Stimulated activated CD8-positive, alpha-beta memory T cell treated with anti-CD3 and anti-CD28 coated beads, Interleukin-7, amount 100 ng/mL, for 4 hours (primary cell): ENCODE results near the gene CAVIN2.

Source experiments
- DNase-seq, 2 donors: peaks; one replicate each; pipeline ENCODE4 v3.0.0-alpha.2; 2020; ENCODE audit warnings: low read depth in 2 of 2

Gene CAVIN2, protein sequence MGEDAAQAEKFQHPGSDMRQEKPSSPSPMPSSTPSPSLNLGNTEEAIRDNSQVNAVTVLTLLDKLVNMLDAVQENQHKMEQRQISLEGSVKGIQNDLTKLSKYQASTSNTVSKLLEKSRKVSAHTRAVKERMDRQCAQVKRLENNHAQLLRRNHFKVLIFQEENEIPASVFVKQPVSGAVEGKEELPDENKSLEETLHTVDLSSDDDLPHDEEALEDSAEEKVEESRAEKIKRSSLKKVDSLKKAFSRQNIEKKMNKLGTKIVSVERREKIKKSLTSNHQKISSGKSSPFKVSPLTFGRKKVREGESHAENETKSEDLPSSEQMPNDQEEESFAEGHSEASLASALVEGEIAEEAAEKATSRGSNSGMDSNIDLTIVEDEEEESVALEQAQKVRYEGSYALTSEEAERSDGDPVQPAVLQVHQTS

DNA sequence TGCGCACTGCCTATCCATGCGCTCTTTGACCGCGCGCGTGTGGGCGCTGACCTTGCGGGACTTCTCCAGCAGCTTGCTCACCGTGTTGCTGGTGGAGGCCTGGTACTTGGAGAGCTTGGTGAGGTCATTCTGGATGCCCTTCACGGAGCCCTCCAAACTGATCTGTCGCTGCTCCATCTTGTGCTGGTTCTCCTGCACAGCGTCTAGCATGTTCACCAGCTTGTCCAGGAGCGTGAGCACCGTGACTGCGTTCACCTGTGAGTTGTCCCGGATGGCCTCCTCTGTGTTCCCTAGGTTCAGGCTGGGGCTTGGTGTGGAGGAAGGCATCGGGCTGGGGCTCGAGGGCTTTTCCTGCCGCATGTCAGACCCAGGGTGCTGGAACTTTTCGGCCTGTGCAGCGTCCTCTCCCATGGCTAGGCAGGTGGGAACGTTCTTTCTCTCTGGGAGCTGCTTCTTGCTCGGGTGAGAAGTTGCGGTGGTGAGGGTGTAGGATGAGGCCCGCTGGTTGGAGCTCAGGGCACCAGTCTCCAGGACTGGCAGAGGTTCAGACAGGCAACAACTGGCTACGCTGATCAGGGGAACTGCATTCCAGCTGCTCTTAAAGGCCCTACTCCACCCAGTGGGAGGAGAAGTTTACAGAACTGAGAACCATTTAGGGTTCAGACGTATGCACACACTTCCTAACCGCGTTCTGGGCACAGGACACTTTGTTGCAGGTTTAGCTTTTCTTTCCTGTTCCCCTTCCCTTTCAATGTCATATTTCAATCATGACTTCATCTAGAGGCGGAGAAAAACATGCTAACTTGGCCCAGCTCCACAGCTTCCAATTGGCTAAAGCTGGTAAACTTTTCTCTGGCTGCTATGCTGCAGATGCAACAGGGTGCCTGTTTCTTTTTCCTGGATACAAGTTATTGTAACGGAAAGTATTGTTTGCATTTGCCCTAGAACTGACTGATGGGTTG lies at the start of gene CAVIN2:
CAVIN2 (minus strand) TSS at position 574 of the 962 bp plus-strand sequence; CDS start at position 411, 163 bp downstream.
- no peak for DNase-seq

DNA sequence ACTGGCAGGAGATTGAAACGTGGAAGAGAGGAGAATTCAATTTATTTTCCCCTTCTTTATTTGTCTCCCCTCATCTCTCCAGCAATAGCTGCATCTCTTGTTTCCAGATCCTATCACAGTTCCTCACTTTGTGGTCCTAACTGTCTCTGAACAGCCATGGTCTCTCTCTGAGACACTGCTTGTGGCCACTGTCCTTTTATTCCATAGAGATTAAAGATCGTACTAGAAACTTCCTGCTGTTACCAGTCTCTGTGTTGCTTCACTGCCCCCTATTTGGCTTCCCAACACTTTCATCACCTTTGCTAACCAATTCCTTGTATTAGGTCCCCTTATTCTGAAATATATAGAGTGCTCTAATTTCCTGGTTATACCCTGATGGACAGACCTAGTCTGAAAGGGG lies 48.9 kb upstream of the CAVIN2 start:
- DNase-seq = no peak

DNA sequence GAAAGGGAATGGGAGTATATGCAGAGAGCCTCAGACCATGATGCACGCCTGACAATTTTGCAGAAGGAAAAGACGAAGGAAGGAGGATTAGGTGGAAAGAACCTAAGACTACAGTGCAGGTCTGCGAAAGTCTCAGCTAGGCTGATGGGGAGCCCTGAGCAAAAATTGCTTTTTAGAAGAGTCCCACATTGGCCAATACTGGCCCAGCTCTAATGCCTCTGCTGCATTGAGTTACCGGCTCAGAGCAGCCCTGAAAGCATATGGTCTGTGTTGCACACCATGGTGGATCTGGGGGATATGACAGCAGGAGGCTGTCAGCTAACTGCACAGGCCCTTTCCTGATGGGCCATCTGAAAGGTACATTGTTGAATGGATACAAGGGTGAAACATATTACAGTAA lies 48.3 kb upstream of the CAVIN2 start:
- DNase-seq = no peak

DNA sequence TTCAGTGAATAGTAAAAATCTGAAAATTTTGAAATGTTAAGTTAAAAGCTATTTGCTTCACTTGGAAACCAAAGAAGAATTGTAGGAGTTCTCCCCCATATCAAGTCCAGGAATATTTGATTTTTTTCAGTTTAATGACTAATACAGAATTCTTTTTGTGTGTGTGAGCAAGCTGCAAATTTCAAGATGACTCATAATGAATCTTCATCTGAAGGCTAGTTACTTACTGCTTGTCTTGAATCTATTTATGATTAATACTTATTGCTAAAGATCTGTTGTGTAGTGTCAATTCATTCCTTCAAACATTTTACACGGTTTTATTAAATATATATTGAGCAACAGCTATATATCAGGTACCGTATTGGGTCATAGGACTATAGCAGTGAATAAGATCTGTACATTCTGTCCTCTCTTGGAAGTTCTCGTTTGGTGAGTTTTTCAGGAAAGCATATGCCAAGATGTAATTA lies 47.8 kb upstream of the CAVIN2 start:
- DNase-seq = no peak

DNA sequence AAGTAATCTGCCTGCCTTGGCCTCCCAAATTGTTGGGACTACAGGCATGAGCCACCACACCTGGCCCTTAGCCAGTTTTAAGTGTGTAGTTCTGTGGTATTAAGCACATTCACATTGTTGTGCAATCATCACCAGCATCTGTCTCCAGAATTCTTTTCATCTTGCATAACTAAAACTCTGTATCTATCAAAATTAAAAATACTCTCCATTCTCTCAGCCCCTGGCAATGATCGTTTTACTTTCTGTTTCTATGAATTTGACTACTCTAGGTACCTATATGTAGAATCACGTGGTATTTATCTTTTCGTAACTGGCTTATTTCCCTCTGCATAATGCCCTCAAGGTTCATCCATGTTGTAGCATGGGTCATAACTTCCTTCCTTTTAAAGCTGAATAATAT lies 45.5 kb upstream of the CAVIN2 start:
- no peak for DNase-seq

DNA sequence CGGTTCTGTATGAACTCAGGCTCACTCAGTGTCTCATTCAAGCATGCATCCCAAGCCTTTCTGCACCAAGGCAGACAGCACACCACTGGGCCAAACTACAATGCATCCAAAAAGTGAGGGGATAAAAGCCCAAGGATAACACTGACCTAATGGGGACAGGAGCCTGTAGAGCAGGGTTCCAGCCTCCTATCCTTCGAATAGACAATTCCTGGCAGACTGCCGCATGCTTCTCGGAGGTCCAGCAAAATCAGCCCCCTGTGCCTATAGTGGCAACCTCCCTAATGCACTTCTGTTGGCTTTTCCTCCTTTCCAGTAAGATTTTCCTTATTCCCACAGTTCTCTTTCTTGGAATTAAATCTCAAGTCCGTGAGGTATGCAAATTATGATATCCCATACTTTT lies 44.8 kb upstream of the CAVIN2 start:
- DNase-seq = no peak

DNA sequence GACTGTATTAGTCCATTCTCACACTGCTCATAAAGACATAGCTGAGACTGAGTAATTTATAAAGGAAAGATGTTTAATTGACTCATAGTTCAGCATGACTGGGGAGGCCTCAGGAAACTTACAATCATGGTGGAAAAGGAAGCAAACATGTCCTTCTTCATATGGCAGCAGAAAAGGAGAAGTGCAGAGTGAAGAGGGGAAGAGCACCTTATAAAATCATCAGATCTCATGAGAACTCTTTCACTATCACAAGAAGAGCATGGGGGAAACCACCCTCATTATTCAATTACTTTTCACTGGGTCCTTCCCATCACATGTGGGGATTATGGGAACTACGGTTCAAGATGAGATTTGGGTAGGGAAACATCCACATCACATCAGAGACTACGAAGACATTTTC lies 43.0 kb upstream of the CAVIN2 start:
- DNase-seq = no peak

DNA sequence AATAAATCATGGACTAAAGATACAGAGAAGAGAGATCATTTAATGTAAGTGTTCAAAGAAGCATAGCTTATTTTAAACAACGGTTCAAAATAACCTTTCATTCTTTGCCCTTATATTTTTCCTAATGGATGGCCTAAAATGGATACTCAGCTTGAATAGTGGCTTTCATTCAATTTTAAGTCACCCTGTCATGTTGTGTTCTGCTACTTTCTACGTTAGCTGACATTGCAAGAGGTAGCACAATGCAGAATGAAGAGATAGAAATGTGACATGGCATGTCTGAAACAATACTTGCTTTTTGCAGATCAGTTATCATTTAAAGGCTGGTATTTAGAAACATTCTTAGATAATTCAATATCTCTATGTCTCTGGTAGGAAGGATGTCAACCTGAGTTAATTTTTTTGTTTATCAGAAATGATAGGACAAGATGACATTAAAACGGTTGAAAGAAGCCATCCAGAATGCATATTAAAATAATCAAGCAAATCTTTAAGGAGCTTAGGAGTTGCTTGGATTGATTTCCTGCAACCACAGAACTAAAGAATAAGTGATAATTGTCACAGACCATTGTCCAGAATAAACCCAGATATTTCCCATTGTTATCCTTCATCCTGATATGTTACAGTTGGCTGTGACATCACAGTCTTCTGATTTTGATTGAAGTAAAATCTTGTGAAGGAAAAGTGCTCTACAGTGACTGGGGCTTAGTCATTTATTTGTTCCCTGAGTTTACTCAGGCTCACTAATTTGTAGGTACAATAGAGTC lies 41.7 kb upstream of the CAVIN2 start:
- DNase-seq = no peak

DNA sequence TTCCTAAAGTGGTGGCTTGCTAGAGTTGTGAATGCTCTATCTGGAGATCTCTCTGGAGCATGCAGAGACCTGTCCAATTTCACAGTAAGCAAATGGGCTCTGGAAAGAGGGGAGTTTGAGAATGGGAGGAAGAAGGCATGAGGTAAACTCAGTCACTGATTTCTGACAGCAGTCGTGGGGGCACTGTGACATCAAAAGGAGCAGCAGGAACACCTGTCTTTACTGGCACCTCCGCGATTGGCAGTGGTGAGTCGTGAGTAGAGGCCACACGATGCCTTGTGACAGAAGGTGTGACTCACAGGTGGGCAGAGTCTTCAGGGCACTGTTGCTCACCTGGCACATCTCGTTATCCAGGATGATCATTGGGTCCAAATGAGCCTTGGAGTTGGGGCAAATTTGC lies 38.8 kb upstream of the CAVIN2 start:
- DNase-seq = no peak

DNA sequence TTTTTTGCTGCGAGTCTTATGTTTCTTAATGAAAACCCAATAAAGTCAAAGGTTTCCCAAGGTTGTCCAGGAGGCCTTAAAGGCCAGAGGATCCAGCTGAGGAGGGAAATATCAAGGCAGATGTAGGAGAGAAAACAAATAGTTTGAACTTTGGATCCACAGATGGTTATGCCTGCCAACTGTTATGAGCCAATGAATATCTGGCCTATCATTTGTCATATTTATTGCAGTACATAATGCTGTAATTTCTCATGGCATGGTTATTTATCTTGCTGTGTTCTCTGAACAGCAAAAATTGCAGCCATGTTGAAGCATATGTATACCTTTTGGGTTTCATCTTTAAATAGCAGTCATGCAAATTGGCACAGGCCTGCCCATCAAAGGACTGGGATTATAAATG lies 38.2 kb upstream of the CAVIN2 start:
- DNase-seq = no peak

DNA sequence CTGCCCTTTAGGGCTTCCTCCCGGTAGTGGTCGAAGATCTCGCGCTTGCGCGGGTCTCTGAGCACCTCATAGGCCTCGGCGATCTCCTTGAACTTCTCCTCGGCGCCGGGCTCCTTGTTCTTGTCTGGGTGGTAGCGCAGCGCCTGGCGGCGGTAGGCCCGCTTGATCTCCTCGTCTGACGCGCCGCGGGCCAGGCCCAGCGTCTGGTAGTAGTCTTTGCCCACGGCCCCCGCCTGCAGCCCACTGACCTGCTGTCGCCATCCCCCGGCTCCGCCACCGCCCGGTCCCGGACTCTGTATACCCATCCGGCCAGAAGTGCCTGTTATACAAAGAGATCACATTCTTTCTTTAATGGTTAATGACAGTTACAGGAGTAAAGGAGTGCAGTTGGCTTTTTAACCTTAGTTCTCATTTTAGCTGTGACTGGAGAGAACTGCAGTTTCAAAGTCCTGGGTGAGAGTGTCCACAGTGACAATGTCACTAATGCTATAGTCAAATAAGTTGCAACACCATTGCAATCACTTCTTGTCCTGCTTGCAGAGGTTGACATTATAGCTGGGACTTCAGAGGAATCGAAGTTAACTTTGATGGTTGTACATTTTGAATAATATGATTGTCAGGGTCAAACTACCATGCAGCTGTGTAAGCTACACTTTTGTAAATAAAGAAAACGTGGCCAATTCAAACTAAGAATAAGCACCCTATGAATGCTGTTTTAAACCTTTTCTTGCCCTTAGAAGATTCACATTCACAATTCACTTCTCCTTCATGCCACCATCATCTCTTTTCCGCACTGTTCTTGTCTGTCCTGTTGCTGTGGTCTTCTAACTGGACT lies 35.3 kb upstream of the CAVIN2 start:
- no peak for DNase-seq

DNA sequence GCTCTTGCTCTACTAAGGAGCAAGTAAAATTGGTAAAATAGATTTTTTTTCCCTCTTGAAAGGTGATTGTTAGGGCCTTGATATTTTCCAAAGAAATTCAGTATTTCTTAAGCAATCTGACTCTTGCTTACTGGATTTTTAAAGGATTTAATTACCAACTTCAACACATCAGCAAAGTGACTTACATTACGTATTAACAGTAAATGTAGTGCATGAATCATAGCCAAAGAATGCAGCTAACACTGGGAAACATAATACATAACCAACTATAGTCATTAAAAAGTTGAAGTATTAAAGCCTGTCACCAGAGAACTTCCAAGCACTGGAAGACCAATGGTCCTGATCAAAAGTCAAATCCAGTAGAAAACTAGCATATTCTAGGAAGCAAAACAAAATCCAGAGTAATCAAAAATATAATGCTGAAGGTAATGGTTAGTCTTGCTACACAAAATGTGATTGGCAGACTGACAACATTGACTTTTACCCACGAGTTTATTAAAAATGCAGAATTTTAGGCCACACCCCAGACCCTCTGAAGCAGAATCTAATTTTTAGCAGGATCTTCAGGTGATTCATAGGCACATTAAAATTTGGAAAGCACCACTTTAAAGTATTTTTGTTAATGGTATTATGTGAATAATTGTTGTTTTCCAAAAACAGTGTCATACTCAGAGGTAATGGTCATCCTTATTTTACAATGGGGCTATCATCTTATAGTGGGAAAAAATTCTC lies 31.8 kb upstream of the CAVIN2 start:
- DNase-seq = no peak

DNA sequence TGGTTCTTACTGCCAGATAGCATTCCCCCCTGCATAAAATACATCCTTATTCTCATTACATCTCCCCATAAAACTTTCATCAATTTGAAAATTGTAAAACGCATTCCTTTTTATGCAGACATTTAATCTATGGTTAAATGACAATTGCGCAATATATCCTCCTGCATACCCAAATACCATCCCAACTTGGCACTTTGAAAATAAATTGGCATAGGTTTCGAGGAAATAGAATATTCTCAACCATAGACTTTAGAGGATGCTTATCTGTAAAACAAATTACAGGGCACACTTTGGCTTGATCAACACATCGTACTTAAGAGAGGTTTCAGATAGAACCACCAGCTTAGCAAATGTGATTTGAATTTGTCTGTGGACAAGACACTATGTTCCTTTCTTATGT lies 31.0 kb upstream of the CAVIN2 start:
- DNase-seq = no peak

DNA sequence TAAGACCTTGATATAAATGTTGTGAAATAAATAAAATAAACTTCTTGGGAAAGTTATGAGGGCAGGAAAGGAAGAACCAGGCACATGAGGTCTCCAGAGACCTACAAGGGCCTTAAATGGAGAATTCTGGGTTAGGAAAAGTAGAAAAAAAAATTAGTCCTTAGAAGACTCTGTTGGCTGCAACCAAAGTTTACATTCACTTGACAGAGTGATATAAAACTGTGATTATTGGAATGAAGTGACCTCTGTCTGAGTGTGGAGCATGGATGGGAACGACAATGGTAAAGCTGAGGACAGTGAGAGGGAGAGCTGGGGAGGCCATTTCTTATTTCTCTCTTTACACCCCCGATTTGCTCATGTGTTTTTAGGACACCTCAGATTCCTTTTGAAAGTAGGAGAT lies 29.0 kb upstream of the CAVIN2 start:
- DNase-seq = no peak

DNA sequence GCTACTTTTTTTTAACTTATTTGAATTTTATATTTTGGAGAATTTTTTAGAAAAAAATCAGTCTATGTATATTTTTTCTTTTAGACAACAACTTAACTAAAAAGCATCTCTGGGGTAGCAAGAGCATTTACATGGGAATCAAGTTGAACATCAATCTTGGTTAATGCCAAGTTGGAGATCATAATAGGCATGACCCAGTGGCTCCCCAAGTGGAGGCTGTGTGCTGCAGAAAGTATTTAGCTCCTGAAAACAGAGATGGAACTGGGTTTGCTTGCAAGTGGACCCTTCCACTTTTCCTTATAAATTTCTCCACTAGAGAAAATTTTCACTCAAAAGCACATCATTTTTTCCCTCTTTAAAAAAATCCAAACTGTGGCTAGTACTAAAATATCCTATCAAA lies 23.9 kb upstream of the CAVIN2 start:
- DNase-seq = no peak

DNA sequence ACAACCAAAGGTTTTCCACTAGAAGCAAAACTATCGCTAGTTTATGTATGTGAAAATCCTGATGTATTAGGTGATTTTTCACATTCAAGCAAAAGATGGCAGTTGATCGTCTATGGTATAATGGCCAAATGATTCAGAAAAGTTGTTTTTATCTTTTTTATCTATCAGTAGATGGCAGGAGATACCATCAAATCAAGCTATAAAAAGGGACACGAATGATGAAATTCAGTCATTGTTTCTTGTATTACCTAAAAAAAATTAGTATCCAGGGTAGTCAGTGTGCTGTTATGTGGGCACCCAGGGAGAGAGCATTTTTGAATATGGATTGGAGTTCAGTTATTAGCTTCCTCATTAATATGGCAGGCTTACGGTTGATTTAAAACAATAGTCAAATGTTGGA lies 22.9 kb upstream of the CAVIN2 start:
- DNase-seq = no peak

DNA sequence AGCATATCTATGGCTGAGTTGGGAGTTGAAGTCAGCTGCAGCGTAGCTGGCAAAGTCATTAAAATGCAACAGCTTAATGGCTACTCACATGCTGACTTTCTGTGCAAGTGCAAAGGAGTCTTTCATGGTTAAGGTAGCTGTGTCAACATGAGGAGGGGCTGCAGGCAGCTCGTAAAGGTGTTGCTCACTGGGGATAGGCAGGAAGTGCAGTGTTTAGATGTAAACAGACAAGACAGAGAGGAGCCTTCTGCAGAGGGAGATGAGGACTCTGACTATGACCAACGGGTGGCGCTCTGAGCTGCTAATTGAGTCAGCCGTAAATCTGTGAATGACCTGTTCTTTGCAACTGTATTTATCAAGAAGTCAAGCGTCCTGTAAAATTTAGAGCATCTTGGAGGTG lies 22.3 kb upstream of the CAVIN2 start:
- no peak for DNase-seq

DNA sequence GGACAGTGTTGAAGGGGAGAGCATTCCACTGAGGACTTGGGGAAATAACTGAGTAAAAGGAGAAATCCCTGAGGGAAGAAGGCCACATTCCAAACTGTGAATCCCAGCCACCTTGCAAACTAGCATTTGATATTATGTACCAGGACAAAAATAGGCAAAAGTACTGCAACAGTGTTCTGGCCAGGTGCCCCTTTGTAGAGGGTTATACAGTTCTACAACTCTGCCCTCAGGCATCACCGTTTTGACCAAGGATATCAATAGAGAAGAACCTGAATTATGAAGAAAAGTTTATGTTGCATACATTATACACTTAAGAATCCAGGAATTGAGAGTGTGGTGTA lies 20.6 kb upstream of the CAVIN2 start:
- no peak for DNase-seq

DNA sequence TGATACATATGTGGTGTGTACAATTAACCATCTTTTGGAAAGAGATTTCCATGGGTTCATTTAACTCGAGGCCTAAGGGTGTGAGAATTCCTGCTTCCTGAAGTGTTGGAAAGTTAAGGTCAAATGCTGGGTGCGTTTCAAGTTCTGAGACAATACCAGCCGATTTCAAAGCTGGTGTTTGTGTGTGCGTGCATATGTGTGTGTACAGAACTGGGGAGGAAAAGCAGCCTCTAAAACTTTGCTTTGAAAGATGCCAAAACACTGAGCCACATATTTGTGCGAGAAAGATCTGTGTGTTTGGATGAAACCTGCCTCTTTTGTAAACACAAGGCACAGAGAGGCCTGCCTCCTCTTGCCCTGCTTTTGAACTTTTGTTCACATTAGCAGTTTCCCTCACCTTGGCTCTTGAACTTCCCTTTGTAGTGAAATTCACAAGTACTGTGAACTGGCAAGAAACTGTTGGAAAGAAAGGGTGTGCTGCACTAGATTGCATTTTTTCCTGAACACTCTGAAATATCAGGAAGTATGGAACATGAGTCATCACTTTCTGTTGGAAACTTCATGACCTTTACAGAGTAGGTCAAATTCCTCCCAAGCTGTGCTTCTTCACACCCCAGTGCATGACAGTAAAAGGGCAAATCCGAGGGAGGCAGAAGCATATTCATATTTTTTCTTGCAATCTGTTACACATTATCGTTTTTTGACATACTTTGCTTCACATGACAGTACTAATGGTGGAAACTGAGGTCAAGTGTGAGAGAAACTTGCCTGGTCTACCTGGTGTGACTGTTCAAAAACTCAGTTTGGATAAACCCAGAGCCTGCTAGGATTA lies 20.0 kb upstream of the CAVIN2 start:
- DNase-seq = no peak

DNA sequence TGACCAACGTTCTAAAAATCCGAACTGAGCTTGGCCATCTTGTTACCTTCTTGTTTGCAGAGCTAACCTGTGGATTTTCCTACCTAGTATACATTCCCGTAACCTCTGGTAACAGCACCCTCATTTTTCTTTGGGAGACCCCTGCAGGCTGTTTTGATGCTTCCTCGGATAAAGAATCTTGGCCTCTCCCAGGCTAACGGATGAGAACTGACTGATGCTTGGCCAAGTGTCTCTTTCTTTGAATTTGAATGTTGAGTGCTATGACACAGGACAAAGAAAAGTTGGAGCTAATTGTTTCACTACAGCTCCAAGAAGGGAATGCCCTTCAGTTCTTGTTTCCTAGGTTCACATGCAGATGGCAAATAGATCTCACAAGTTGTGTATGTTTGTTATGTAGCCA lies 19.3 kb upstream of the CAVIN2 start:
- DNase-seq = no peak
